GM10266 (cell line): ENCODE data around the gene IRF7.
A peak's percentile ranks its signal among the peaks of the same experiment; 100 is the strongest.

Experiments
- DNase-seq: peaks from one replicate; pipeline ENCODE4 v3.0.0; 2012; ENCODE audit errors: extremely low spot score
- CTCF ChIP-seq: IDR thresholded peaks from 2 replicates; pipeline ENCODE4 v1.5.1; 2012; ENCODE audit warnings: mild to moderate bottlenecking, low read depth; ENCODE audit not compliant: control insufficient read depth, insufficient read depth; ENCODE audit errors: missing control alignments

The IRF7 gene

GRCh38 chr11:614021-614622 lies 1.6 kb downstream of the IRF7 start:
- TF ChIP-seq CTCF: no peak
- no peak for DNase-seq

- peak; percentile 90 for DNase-seq
- no peak for TF ChIP-seq CTCF
These were observed 2.3 kb downstream of the IRF7 start for GRCh38 chr11:613369-613968.

GRCh38 chr11:612961-613300 lies 2.8 kb downstream of the IRF7 start:
- no peak for DNase-seq
- TF ChIP-seq CTCF: no peak

GRCh38 chr11:612201-612960 lies 3.4 kb downstream of the IRF7 start:
- DNase-seq: no peak
- TF ChIP-seq CTCF: peak; percentile 17

DNA sequence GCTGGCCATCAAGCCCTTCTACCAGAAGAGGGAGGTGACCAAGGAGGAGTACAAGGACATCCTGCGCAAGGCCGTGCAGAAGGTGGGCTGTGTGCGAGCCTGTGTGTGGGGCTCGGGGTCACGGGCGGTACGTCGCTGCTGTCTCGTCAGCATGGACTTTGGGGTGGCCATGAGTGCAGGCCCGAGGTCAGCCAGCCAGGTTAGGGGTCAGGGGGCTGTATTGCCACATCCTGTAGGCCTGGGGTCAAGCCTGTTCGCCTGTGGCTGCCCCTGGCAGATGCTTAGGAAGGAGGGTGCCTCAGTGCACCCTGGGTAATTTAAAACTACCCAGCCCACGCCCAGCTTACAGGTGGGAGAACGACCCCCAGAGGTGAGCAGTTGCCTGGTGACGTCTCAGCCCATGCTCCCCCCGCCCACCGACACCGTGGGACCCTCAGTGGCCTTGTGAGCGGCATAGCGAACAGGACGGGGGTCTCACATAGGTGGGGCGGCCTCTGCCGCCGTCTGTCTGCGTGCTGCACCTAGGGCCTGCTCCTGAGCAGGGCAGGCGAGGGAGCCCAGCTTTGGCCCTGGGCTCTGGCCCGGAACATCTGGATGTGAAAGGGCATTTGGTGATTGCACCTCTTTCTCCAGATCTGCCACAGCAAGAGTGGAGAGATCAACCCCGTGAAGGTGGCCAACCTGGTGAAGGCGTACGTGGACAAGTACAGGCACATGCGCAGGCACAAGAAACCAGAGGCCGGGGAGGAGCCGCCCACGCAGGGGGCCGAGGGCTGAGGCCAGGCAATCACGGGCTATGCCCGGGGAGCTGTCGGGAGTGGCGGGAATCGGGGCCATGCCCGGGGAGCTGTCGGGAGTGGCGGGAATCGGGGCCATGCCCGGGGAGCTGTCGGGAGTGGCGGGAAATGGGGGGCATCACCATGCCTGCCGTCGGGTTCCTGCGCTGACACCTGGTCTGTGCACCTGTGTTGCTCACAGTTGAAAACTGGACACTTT lies 4.5 kb downstream of the IRF7 start:
- DNase-seq: no peak
- no peak for TF ChIP-seq CTCF

DNA sequence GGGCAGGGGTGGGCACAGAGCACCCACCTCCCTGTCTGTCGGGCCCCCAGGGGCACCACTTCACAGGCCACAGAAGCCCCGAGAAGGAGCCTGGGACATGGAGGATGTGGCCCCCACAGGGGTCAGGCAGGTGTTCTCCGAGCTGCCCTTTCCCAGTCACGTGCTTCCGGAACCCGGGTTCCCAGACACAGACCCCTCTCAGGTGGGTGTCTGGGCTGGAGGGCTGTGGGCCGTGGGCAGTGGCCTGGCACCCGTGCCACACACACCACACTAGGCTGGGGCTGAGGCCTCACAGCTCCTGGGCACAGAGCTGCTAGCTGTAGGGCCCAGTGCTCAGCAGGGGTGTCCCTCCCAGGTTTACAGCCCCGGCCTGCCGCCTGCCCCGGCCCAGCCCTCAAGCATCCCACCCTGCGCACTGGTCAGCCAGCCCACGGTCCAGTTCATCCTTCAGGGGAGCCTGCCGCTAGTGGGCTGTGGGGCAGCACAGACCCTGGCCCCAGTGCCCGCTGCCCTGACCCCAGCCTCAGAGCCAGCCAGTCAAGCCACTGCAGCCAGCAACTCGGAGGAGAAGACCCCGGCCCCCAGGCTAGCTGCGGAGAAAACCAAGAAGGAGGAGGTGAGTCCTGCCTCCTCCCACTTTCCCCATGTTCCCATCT lies 5.5 kb downstream of the IRF7 start:
- no peak for TF ChIP-seq CTCF

More for the DNA sequence above, 5.5 kb downstream of the IRF7 start:
- no peak for DNase-seq
